HG02798 (cell line): ENCODE data around the gene FAM3A.

ENCODE experiments used
- ATAC-seq: cut with Tn5 transposase; IDR thresholded peaks from one replicate; pipeline ENCODE4 v1.9.1; 2021; ENCODE audit warnings: mild to moderate bottlenecking; ENCODE audit not compliant: unreplicated experiment, poor library complexity

FAM3A gene

DNA sequence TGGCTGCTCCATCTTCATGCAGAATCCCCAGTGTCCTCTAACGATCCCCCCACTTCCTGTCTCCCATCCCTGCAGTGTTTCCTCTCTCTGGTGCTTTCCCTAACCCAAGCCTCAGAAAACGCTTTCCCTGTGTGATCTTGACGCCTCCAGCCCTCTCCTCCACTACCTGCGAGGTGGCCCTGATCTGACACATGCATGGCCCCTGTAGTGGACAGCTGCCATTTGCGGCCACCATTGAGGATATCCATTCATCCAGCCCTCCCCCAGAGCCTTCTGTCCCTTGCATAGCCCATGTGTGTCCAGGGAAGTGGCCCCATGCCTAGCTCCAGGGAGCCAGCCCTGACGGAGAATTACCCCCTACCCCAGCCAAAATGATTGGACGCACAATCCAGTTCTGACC, 32.7 kb downstream of the FAM3A start:
- no peak for ATAC-seq

DNA sequence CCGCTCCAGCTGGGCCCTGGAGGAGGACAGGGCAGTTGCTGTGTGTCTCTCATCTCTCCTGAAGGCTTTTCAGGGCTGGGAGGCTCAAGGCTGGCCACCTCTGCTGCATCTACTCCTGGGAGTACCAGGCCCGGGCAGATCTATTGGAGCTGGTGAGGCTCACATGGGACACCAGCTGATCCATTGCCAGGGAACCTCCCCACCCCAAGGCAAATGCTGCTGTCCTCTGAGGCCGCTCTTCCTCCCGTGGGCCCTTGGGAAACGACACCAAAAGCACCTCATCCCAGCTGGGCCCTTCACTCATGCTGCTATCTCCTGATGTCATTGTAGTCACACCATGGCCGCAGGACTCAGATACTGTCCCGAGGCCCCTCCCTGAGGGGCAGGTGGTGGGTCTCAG, 33.2 kb downstream of the FAM3A start:
- no peak for ATAC-seq

DNA sequence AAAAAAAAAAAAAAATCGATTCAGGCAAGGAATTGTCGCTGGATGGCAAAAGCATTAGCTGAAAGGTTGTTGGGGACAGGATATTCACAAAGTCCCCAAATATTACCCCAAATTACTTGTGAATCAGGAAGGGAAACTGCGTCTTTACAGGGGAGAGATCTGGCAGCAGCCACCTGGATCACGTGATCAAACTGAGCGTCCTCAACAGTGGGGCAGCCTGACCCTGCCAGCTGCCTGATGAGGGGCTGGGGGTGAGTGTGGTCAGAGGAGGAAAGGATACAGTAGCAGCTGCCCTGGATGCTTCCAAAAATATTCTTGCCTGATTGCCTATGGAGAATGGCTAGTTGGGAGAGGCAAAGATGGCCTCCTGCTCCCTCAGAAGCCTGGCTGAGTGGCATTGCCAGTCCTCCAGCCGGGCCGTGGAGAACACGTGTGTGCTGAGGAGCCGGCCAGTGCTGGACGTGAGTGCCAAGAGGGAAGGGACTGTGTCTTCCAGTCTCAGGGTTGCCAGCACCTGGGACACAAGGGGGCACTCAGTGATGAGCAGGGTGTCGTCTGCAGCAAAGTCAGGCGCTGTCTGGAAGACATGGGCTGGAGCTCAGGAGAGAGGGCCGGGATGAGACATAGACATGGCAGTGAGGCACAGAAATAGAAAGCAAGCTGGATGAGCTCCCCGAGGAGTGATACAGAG, 34.0 kb downstream of the FAM3A start:
- no peak for ATAC-seq

DNA sequence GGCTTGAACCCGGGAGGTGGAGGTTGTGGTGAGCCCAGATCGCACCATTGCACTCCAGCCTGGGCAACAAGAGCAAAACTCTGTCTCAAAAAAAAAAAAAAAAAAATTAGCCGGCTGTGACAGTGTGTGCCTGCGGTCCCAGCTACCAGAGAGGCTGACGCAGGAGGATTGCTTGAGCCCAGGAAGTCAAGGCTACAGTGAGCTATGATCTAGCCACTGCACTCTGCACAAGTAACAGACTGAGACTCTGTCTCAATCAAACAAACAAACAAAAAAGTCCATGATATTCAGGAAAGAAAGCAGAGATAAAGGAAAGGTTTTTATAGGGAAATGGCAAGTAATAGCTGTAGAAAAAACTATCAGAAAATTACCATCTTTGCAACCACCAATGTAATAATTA, 34.8 kb downstream of the FAM3A start:
- no peak for ATAC-seq

DNA sequence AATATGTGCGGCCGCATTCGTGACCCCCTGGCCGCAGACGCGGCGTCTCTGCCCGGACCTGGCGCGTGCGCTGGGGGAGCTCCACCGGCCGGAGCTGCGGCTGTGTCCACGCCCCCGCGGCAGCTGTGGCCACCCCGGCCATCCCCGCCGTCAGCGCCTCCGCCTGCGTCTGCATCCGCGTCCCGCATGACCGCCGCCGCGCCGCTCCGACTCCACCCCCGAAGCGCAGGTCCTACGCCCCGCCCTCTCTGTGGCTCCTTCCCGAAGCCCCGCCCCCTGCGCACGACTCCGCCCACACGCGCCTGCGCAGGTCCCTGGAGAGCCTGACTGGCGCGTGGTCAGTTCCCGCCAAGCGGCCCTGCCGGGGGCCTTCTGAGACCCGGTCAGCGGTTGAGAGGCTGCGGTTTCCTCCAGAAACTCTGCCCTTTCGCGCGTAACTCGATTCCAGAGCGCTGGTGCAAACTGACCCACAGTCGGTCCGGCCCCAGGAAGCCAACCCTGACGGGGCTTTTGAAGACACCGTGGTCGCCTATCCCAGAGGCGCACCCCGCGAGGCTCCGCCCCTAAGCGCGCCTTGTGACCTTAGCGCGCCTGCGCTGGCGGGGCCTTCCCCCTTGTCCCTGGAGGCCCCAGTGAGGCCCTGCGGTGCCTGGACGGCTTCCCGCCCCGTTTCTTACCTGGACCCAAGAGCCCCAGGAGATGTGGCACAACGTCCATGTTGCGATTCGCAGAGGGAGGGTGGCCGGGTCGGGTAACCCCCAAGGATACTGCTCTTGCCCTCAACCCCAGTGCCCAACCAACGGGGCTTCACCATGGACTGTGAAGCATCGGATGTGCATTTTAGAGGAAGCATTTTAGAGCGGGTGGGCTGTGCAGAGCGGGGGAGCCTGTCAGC, 37.1 kb downstream of the FAM3A start, which contains the start of gene LAGE3:
TSS of gene LAGE3 (minus strand) at position 554 of the 895 bp plus-strand sequence. CDS start at position 188, 366 bp downstream.
- ATAC-seq: peak; percentile 94

DNA sequence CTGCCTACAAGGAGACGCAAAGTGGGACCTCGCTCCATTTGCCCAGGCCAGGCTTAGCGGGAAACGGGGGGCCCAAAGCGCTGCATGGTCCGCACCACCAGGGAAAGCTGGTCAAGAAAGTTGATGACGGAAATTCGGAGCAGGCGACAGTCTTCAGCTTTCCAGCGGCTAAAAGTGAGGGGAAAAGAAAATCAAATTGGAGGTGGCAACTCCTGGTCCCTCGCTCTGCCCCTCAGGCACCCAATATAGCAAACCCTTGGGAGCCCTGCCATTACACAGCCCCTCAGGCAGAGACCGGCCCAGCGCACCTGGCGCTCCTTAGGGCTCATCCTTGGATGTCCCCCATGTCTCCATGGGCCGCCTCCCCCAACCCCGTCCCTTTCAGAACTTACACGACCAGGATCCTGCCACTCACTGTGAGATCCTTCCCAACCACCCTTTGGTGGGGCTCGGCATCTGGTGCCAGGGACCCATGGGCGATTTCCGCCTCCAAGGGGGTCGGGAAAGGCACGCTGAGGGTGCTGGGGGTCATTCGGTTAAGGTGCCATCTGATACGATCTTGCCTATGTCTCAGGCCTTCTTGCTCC, 38.0 kb downstream of the FAM3A start:
- ATAC-seq: no peak

DNA sequence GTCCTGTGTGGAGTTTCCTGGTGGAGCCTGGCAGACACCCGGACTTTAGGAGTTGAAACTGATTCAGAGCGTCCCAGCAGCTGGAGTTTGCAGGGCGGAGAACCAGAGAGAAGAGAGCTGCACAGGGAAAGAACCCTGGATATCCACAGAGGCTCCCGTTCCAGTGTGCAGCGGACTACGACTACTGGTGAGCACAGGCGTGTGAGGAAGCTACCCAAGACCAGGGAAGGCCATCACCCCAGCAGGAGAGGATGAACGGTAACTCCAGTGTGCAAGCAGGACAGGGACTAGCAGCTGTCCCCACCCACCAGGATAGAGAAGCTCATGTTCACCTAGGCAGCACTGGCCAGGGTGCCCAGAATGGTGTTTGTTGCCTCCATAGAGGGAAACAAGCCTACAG, 39.2 kb downstream of the FAM3A start:
- no peak for ATAC-seq

DNA sequence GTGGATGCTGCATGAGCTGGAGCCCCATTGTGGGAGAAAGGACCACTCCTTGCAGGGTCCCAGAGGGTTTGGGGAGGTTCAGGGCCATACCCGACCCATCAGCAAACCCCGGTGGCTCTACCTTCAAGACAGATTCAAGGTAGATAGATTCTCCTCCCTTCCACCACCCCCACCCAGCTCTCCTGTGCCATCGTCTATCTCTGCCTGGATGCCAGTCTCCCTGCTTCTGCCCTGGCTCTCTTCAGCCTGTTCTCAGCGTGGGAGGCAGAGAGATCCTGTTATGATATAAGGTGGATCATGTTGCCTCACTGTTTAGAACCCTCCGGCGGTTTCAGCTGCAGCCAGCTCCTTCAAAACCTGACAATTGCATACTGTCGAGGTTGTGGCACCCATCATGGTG, 42.3 kb downstream of the FAM3A start:
- no peak for ATAC-seq

DNA sequence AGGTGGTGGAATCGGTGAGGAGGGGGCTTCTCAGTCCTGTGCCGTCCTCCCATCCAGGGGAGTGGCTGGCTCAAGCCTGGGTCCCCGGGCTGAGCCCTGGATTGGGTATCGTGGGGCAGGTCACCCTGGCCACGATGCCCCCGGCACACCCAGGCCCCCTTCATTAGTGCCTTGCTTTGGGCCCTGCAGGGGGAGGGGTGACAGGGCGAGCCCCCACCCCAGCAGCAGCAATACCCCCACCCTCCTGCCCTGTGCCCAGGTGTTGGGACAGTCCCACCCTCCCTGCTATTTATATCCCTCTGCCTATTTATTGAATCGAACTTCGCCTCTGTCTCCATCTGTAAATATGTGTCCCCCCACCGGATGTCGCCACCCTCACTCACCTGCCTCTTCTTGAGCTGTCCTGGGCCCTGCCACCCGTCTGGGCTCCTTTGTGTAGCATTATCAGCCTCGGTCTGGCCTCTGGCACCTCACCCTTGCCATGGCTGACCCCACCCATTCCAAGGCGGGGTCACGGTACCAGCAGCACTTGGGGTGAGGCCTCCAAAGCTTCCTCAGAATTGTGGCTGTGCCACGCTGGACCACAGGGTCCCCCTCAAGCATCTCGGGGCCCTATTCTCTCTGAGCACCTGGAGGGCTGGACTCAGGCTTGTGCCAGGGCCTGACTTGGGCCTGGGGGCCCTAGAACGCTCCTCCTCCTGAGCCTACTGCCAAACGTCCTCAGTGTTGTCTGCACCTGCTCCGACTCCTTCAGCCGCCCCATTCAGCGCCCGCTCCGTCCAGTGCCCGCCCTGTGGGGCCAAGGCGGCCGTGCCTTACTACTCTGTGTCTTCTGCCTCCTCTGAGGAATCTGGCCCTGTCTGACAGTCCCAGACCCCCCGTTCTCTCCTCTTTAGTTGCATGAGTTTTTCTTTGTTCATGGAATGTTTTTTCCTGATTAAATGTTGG, 43.1 kb downstream of the FAM3A start:
- no peak for ATAC-seq

DNA sequence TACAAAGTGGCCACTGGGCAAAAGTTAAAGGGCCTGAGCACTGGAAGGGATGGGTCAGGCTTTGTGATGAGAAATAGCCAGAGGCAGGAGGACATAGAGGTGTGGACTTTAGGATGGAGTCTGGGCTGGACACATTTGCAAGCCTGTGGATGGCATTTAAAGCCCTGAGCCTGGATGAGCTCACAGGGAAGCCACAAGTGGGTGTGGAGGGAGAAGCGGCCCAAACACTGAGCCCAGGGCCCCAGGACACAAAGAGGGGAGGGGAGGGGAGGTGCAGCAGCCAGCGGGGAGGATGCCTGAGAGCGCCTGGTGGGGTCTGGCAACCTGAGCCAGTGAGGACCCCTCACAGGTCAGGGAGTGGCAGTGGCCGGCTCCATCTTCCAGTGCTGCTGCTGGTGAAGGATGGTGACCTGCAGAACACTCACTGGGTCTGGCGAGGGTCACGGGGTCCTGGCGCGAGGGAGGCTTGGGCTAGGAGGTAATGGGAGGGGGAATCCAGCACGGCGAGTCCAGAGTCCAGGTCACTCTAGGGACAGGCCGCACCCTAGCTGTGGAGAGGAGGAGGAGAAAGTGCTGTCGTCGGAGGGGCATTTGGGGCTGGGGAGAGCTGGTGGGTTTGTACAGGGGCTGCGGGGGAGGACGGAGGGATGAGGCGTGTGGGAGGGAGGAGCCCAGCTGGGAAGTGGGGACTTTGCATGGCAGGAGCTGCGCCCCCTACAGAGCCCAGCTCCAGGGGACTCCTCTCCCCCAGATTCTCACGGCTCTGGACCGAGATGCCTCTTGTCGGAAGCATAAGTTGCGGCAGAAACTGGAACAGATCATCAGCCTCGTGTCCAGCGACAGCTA, 44.0 kb downstream of the FAM3A start:
- no peak for ATAC-seq

DNA sequence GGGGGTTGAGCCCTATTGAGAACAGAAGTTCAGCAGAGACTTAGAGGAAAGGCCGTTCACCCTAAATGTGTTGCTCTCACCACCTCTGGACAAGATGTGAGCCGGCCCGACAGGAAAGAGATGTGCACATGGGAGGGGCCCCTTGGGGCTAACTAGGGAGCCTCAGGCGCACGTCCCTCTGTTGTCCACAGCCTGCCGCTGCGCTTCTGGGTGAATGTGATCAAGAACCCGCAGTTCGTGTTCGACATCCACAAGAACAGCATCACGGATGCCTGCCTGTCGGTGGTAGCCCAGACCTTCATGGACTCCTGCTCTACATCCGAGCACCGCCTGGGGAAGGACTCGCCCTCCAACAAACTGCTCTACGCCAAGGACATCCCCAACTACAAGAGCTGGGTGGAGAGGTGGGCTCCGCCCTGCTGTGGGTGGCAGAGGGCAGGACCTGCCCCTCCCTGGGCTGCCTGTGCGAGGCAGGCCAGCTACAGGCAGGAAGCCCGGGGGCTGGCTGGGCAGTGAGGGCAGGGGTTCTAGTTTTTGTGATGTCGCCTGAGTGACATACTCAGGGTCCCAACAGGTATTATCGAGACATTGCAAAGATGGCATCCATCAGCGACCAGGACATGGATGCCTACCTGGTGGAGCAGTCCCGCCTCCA, 45.0 kb downstream of the FAM3A start:
- ATAC-seq: no peak

DNA sequence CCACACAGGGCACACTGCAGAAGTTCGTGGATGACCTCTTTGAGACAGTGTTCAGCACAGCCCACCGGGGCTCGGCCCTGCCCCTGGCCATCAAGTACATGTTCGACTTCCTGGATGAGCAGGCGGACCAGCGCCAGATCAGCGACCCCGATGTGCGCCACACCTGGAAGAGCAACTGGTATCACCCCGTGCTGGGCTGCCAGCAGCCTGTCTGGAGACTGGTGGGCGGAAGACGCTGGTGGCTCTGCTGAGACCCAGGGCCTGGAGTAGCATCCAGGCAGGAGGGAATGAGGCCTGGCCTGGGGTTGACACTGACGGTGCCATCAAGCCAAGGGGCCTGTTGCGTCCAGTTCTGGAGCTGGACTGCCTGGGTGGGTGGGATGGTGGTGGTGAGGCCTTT, 45.6 kb downstream of the FAM3A start:
- no peak for ATAC-seq

DNA sequence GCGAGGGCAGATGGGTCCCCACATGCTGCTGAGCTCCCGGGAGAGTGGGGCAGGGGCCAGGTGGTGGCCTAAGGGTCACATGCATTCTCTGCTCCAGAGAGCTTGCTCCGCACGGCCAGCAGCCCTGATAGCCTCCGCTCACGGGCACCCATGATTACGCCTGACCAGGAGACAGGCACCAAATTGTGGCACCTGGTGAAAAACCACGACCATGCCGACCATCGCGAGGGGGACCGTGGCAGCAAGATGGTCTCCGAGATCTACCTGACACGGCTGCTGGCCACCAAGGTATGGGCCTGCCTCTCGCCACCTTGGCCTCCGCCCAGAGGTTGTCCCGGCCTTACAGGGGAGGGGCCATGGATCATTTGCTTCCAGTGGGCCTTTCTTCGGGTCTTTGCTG, 46.2 kb downstream of the FAM3A start:
- no peak for ATAC-seq

DNA sequence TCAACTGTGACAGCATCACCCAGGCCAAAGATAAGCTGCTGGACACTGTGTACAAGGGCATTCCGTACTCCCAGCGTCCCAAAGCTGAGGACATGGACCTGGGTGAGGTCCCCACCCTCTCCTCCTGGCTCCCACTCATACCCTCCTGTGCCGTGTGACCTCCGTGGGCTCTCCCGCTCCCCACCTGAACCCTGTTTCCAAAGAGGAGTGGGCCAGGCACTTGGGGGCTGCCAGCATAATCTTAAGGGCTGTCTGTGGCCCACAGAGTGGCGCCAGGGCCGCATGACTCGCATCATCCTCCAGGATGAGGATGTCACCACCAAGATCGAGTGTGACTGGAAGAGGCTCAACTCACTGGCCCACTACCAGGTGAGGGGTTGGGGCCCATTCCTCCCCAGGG, 46.9 kb downstream of the FAM3A start:
- ATAC-seq: no peak

DNA sequence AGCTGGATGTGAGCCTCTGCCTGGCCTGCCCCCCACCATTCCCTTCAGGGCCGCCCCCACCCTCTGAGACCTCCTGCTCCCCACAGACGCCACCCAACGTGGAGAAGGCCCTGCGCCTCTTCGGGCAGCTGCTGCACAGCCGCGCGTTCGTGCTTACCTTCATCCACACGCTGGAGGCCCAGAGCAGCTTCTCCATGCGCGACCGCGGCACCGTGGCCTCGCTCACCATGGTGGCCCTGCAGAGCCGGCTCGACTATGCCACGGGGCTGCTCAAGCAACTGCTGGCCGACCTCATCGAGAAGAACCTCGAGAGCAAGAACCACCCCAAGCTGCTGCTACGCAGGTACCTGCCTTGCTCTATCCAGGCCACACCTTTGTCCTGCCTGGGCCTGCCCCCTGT, 47.8 kb downstream of the FAM3A start:
- ATAC-seq: no peak

DNA sequence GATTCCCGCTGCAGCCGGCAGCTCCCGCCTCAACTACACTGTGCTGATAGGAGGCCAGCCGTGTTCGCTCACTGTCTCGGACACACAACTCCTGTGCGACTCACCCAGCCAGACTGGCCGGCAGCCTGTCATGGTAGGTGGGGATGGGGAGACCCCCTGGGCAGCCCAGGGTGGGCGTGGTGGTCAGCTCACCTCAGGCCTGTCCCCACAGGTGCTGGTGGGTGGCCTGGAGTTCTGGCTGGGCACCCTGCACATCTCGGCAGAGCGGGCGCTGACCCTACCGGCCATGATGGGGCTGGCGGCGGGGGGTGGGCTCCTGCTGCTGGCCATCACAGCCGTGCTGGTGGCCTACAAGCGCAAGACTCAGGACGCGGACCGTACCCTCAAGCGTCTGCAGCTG, 48.5 kb downstream of the FAM3A start:
- ATAC-seq: no peak

DNA sequence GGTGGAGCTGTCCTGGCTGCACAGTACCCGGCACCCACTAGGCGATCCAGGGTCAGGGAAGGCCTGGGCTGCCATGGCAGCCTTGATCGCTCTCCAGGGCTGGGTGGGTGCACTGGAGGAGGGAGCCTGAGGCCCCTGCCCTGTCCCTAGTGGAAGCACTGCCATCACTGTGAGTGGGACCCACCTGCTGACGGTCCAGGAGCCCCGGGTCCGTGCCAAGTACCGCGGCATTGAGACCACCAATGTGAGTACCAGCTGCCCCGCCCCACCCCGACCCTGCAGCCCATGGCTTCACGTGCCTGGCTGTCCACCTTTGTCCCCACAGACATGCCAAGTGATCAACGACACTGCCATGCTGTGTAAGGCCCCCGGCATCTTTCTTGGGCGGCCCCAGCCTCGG, 49.1 kb downstream of the FAM3A start:
- no peak for ATAC-seq

DNA sequence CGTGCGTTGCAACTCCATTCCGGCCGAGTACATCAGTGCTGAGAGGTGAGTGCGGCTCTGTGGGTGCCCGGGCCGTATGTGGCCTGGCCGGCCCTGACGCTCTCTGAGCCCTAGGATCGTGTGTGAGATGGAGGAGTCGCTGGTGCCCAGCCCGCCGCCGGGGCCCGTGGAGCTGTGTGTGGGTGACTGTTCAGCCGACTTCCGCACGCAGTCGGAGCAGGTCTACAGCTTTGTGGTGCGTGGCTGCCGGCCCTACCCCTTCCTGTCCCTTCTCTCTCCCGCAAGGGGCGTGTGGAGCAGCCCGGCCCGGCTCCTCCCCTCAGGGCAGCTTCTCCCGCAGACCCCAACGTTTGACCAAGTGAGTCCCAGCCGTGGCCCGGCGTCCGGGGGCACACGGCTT, 50.0 kb downstream of the FAM3A start:
- no peak for ATAC-seq

DNA sequence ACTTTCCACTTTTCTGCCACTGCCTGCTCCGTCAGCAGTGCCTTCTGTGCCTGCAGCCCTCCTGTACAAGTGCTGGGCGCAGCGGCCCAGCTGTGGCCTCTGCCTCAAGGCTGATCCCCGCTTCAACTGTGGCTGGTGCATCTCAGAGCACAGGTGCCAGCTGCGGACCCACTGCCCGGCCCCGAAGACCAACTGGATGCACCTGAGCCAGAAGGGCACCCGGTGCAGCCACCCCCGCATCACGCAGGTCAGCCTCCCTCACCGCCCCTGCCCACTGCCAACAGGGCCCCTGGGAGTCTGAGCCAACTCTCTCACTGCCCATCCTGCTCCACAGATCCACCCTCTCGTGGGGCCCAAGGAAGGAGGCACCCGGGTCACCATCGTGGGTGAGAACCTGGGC, 50.4 kb downstream of the FAM3A start:
- no peak for ATAC-seq
